Activated CD8-positive, alpha-beta memory T cell treated with anti-CD3 and anti-CD28 coated beads, Interleukin-2, amount 10 ng/mL, durations not matched to agents 7 days and 5 days (primary cell): Measurements from ENCODE around the gene ABCB9. TPM values are rescaled to one million over a fixed set of nuclear protein-coding genes. Genes with fewer than 3 reads are reported as not detected.

Experiments
- ATAC-seq: fragments of 150-1000 bp; cut with Tn5 transposase; one replicate; pipeline ENCODE4 v1.10.0; 2021; ENCODE audit warnings: moderate library complexity
- CTCF ChIA-PET: fragments of 350-600 bp; sonication (Branson Sonifier 250); formaldehyde crosslinking; loops from one replicate; lab custom pipeline; 2021; ENCODE audit warnings: antibody characterized with exemption; lab: Charles Lee
- DNase-seq: peaks from one replicate; pipeline ENCODE4 v3.0.0-alpha.2; 2020
- H3K27ac Mint-ChIP-seq: one replicate; pipeline ENCODE4 v1.8.0; 2021; ENCODE audit warnings: mild to moderate bottlenecking, mixed read lengths
- H3K27me3 Mint-ChIP-seq: one replicate; pipeline ENCODE4 v1.8.0; 2021; ENCODE audit warnings: mixed read lengths
- H3K36me3 Mint-ChIP-seq: one replicate; pipeline ENCODE4 v1.8.0; 2021; ENCODE audit warnings: mild to moderate bottlenecking, mixed read lengths
- H3K4me1 Mint-ChIP-seq: one replicate; pipeline ENCODE4 v1.8.0; 2021; ENCODE audit warnings: mixed read lengths
- H3K4me3 Mint-ChIP-seq: one replicate; pipeline ENCODE4 v1.8.0; 2021; ENCODE audit warnings: mild to moderate bottlenecking, moderate library complexity, mixed read lengths
- H3K9me3 Mint-ChIP-seq: one replicate; pipeline ENCODE4 v1.8.0; 2022; ENCODE audit warnings: low read depth, mixed read lengths
- microRNA-seq: library from miRNA; unstranded; fragments of <30 nt; microRNA quantifications from one replicate; pipeline ENCODE4 v1.2.0, GENCODE V29; 2022
- total RNA-seq, 2 experiments: library from RNA; stranded (reverse); gene quantifications; one replicate each; pipeline ENCODE4 v1.2.3, GENCODE V29; 2021

ABCB9 gene
- total RNA-seq, 2 experiments from 2014 or later: 3.6 to 4.4 TPM

GRCh38 chr12:122886851-122887818, 79.1 kb downstream of the ABCB9 start:
- Mint-ChIP-seq H3K36me3 (peaks cover 16% of the 10 kb centered on the region), H3K4me3 (peak overlapping the region; percentile 71), H3K27ac (peak overlapping the region; percentile 86), H3K9me3 (peaks cover 2% of the 10 kb centered on the region), H3K4me1 (peaks cover 80% of the 10 kb centered on the region), H3K27me3 (no peaks in the 10 kb centered on the region)
- peak; percentile 59 for ATAC-seq
- CTCF ChIA-PET: interaction anchor here (1.2 to 2.1 kb wide), 3 partner anchors 14 to 34 kb away, joined by 3 to 8 read pairs (median 7); no protein-coding TSS in a partner anchor
- DNase-seq: peak; percentile 82

GRCh38 chr12:122886161-122886560, 80.1 kb downstream of the ABCB9 start:
- Mint-ChIP-seq H3K27ac (no peak overlapping the region), H3K36me3 (peaks cover 14% of the 10 kb centered on the region), H3K4me3 (no peak overlapping the region), H3K9me3 (peaks cover 2% of the 10 kb centered on the region), H3K4me1 (peaks cover 76% of the 10 kb centered on the region), H3K27me3 (no peaks in the 10 kb centered on the region)
- no peak for ATAC-seq
- CTCF ChIA-PET: interaction anchor here (1.0 to 1.8 kb wide), 2 partner anchors 9 to 15 kb away, joined by 5 to 8 read pairs; no protein-coding TSS in a partner anchor
- DNase-seq: no peak

GRCh38 chr12:122884860-122885259, 81.4 kb downstream of the ABCB9 start:
- H3K36me3 Mint-ChIP-seq: peaks cover 18% of the 10 kb centered on the region
- no peaks in the 10 kb centered on the region for H3K27me3 Mint-ChIP-seq
- peaks cover 74% of the 10 kb centered on the region for H3K4me1 Mint-ChIP-seq
- peaks cover 2% of the 10 kb centered on the region for H3K9me3 Mint-ChIP-seq
- DNase-seq: no peak
- H3K4me3 Mint-ChIP-seq: no peak overlapping the region
- ATAC-seq: no peak
- CTCF ChIA-PET: interaction anchor here (1.1 to 1.7 kb wide), 2 partner anchors 51 to 61 kb away, joined by 3 to 4 read pairs; no protein-coding TSS in a partner anchor
- H3K27ac Mint-ChIP-seq: no peak overlapping the region

GRCh38 chr12:122884091-122884826, 82.0 kb downstream of the ABCB9 start:
- CTCF ChIA-PET: interaction anchor here (0.6 to 1.7 kb wide), 4 partner anchors 13 to 353 kb away, joined by 3 to 4 read pairs (median 4); partner anchors contain the start of gene OGFOD2
- no peak overlapping the region for H3K4me3 Mint-ChIP-seq

DNA sequence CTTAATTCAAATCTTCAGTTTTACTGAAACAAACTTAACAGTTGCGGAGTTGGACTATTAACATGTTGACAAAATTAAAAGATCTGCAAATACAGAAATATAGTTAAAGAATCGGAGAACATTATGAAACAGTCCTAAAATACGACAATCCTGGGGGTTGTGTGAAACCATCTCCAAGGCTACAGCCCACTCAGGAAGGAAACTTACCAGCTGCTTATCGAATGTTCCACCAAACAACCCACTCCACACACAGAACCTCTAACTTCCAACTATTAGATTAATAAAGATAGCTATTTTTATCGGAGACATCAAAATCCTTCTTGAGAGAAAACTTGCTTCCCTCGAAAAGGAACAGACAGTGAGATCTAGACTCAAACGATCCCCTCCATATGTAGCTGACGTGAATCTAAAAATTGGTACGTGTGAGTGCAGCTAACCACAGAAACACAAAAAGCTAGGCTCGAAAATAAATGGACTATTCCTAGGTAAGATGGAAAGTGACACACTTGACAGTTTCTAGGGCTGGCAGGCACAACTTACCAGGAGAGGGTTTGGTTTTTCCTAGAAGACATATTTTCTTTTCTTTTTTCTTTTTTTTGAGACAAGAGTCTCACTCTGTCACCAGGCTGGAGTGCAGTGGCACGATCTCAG, 83.2 kb downstream of the ABCB9 start:
- CTCF ChIA-PET: interaction anchor here (0.6 to 2.9 kb wide), 9 partner anchors 11 to 92 kb away, joined by 3 to 9 read pairs (median 4); partner anchors contain the start of gene OGFOD2
- Mint-ChIP-seq H3K27ac (no peak overlapping the region), H3K36me3 (peaks cover 21% of the 10 kb centered on the region)

More at GRCh38 chr12:122884091-122884826, 82.0 kb downstream of the ABCB9 start:
- peaks cover 74% of the 10 kb centered on the region for H3K4me1 Mint-ChIP-seq
- no peak for ATAC-seq
- peaks cover 19% of the 10 kb centered on the region for H3K36me3 Mint-ChIP-seq
- no peaks in the 10 kb centered on the region for H3K27me3 Mint-ChIP-seq
- no peak overlapping the region for H3K27ac Mint-ChIP-seq
- no peak for DNase-seq
- H3K9me3 Mint-ChIP-seq: peaks cover 2% of the 10 kb centered on the region

DNA sequence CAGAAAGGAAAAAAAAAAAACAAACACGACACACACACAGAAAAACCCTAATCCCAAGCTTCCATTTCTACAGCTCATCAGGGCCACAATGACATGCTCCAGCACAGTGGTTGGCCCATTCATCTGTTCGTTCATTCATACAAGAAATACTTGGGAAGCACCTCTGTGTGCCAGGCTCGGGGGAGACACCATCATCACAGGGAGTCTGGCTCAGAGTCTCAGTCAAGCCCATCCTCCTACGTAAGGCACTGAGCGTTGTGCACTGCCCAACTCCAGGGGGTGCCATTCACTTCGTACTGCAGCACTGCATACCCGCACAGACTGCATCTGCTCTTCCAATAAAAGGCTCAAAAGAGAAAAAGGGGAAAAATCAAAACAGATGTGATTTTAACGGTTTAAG, 85.6 kb downstream of the ABCB9 start:
- Mint-ChIP-seq H3K27ac (no peak overlapping the region), H3K4me1 (peaks cover 71% of the 10 kb centered on the region), H3K4me3 (no peak overlapping the region), H3K27me3 (no peaks in the 10 kb centered on the region), H3K9me3 (peaks cover 2% of the 10 kb centered on the region), H3K36me3 (peaks cover 20% of the 10 kb centered on the region)
- DNase-seq: no peak
- ATAC-seq: peak; percentile 54
- CTCF ChIA-PET: interaction anchor here (1.3 to 2.3 kb wide), 6 partner anchors 10 to 71 kb away, joined by 3 to 15 read pairs (median 6); no protein-coding TSS in a partner anchor

More for the DNA sequence above, 83.2 kb downstream of the ABCB9 start:
- ATAC-seq (no peak), DNase-seq (no peak)
- Mint-ChIP-seq H3K9me3 (peaks cover 2% of the 10 kb centered on the region), H3K27me3 (no peaks in the 10 kb centered on the region), H3K4me1 (peaks cover 73% of the 10 kb centered on the region), H3K4me3 (no peak overlapping the region)

- CTCF ChIA-PET: interaction anchor here (1.3 to 2.3 kb wide), 6 partner anchors 9 to 72 kb away, joined by 3 to 15 read pairs (median 6); no protein-coding TSS in a partner anchor
- Mint-ChIP-seq H3K9me3 (peaks cover 2% of the 10 kb centered on the region), H3K36me3 (peaks cover 20% of the 10 kb centered on the region), H3K4me3 (no peak overlapping the region), H3K27me3 (no peaks in the 10 kb centered on the region), H3K27ac (no peak overlapping the region), H3K4me1 (peaks cover 76% of the 10 kb centered on the region)
- no peak for ATAC-seq
- no peak for DNase-seq
These were observed 86.1 kb downstream of the ABCB9 start for GRCh38 chr12:122880155-122880667.

Small RNAs within 50 kb of the gene (microRNA-seq; reads per million reads assigned to microRNA genes)
- not detected for gene MIR4304

Other genes starting within 250 kb of the ABCB9 start
- gene HCAR3, start 249.7 kb downstream of the ABCB9 start, total RNA-seq: under 1 TPM in 1 of 2 experiments, not detected in 1; 0.09 TPM
- gene HCAR1, start 235.6 kb downstream of the ABCB9 start, total RNA-seq: under 1 TPM; 0.06 to 0.23 TPM
- 10 to 100 TPM; 50.2 to 65.9 TPM for gene DENR, start 213.6 kb downstream of the ABCB9 start, total RNA-seq
- gene CCDC62, start 191.9 kb downstream of the ABCB9 start, total RNA-seq: under 1 TPM; 0.26 to 0.67 TPM
- 10 to 100 TPM; 31.9 to 34.7 TPM for gene HIP1R, start 131.0 kb downstream of the ABCB9 start, total RNA-seq
- gene VPS37B, start 70.3 kb downstream of the ABCB9 start, total RNA-seq: 10 to 100 TPM; 25.7 to 29.7 TPM
- 10 to 100 TPM; 23.8 to 29.8 TPM for gene OGFOD2, start 8.8 kb upstream of the ABCB9 start, total RNA-seq
- gene ARL6IP4, start 14.2 kb upstream of the ABCB9 start, total RNA-seq: 100 to 1,000 TPM; 169 to 216 TPM
- gene PITPNM2, start 184.6 kb upstream of the ABCB9 start, total RNA-seq: 10 to 100 TPM in 1 of 2 experiments, 1 to 10 TPM in 1; 8.6 to 11.6 TPM